Gastrocnemius medialis (tissue), 4 donors: ENCODE data around the gene FBXO9. TPM values are rescaled to one million over a fixed set of nuclear protein-coding genes. Genes with fewer than 3 reads are reported as not detected.

Experiments
- ATAC-seq, 2 donors: fragments of 150-250 bp; one replicate each; pipeline ENCODE4 v1.9.1; 2016
- DNase-seq, 2 donors: peaks; one replicate each; pipeline ENCODE4 v3.0.0-alpha.2; 2019
- H3K27ac ChIP-seq, 4 donors: fragments of 200-600 bp; sonication (generic); 1 replicate in 1 of 4; 2 replicates in 3 of 4; pipeline ENCODE4 v1.5.1; 2016 to 2018; ENCODE audit warnings: mild to moderate bottlenecking in 2 of 4, moderate library complexity in 1 of 4
- H3K27me3 ChIP-seq, 3 donors: fragments of 200-600 bp; sonication (generic) in 2 of 3; 1 replicate in 1 of 3; 2 replicates in 2 of 3; pipeline versions ENCODE4 v1.5.1 to v1.6.0; 2016 to 2019; ENCODE audit warnings: mild to moderate bottlenecking in 1 of 3, moderate library complexity in 1 of 3
- H3K36me3 ChIP-seq, 2 donors: fragments of 200-600 bp; sonication (generic) in 1 of 2; one replicate each; pipeline ENCODE4 v1.5.1; 2017 to 2018
- H3K4me1 ChIP-seq, 2 donors: fragments of 200-600 bp; sonication (generic) in 1 of 2; one replicate each; pipeline ENCODE4 v1.5.1; 2016 to 2017; ENCODE audit warnings: mild to moderate bottlenecking in 2 of 2
- H3K4me3 ChIP-seq, 4 donors: fragments of 200-600 bp; sonication (generic) in 3 of 4; 1 replicate in 1 of 4; 2 replicates in 3 of 4; pipeline ENCODE4 v1.5.1; 2016 to 2019; ENCODE audit warnings: mild to moderate bottlenecking in 2 of 4
- H3K9me3 ChIP-seq, 3 donors: fragments of 200-600 bp; sonication (generic) in 2 of 3; 1 replicate in 1 of 3; 2 replicates in 2 of 3; pipeline ENCODE4 v1.5.1; 2016 to 2019
- POLR2A ChIP-seq, 2 donors: fragments of 450-650 bp; IDR thresholded peaks; one replicate each; pipeline ENCODE4 v1.6.1; 2017; ENCODE audit warnings: antibody characterized with exemption in 2 of 2, mild to moderate bottlenecking in 2 of 2, moderate library complexity in 2 of 2
- in situ Hi-C, 4 donors: fragments of 200-750 bp; cut with MboI; loops; one replicate each; pipeline versions ENCODE4 v1.15.0 to v1.8.0; 2017; ENCODE audit warnings: low sequenced_read_pairs in 4 of 4
- intact Hi-C: fragments of 100-400 bp; cut with DNase I; formaldehyde crosslinking; loops from one replicate; pipeline ENCODE4 v1.15.1; 2023; ENCODE audit warnings: low total_unique reads
- total RNA-seq, 4 donors: library from RNA; depleted of rRNA; stranded (reverse); fragments of >200 nt; gene quantifications; one replicate each; pipeline versions ENCODE4 v1.1.0 to v1.2.3, GENCODE V29; 2016
- TF ChIP-seq, protein P1 (sequence below), 5 experiments: fragments of 450-650 bp in 3 of 5; fragments of 200-600 bp in 2 of 5; sonication (generic) in 2 of 5; IDR thresholded peaks in 4 of 5; conservative IDR thresholded peaks in 1 of 5; 1 replicate in 4 of 5; 2 replicates in 1 of 5; pipeline ENCODE4 v1.5.1; 2016 to 2019; ENCODE audit warnings: antibody characterized with exemption in 5 of 5, mild to moderate bottlenecking in 3 of 5, moderate library complexity in 3 of 5

Gene FBXO9
- total RNA-seq, 4 donors from 2014 or later = 16.6 to 20.2 (median 19.6) TPM

DNA sequence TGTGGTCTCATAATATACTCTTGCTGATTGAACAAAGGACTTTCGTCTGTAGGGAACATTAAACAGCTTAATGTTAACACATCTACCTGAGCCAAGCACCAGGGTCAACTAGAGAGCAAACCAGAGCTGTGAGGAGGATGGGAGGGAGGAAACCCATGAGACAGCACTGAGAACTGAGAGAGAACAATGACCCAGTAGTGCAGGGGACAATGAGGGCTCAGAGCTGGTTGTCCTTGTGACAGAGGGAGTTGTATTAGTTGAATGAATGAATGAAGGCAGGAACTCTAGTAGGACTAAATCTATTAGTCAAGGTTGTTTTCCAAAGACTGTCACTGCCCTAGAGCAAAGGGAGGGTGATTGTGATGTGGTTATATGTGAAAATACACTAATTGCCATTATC, 41.9 kb upstream of the FBXO9 start:
- Histone ChIP-seq H3K36me3 (peaks cover 0 to 25% of the 10 kb centered on the region in 2 donors), H3K27me3 (no peaks in the 10 kb centered on the region), H3K9me3 (no peaks in the 10 kb centered on the region), H3K4me3 (no peak overlapping the region), H3K4me1 (no peaks in the 10 kb centered on the region), H3K27ac (no peak overlapping the region)
- DNase-seq (no peak), ATAC-seq (no peak)
- in situ Hi-C loops (no loop called here), intact Hi-C loops (no loop called here)
- TF ChIP-seq, protein P1, sequence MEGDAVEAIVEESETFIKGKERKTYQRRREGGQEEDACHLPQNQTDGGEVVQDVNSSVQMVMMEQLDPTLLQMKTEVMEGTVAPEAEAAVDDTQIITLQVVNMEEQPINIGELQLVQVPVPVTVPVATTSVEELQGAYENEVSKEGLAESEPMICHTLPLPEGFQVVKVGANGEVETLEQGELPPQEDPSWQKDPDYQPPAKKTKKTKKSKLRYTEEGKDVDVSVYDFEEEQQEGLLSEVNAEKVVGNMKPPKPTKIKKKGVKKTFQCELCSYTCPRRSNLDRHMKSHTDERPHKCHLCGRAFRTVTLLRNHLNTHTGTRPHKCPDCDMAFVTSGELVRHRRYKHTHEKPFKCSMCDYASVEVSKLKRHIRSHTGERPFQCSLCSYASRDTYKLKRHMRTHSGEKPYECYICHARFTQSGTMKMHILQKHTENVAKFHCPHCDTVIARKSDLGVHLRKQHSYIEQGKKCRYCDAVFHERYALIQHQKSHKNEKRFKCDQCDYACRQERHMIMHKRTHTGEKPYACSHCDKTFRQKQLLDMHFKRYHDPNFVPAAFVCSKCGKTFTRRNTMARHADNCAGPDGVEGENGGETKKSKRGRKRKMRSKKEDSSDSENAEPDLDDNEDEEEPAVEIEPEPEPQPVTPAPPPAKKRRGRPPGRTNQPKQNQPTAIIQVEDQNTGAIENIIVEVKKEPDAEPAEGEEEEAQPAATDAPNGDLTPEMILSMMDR (IDR thresholded peaks at IDR 0.05 in 4 of 5, conservative IDR thresholded peaks at IDR 0.05 in 1 of 5) = no peak
- no peak for TF ChIP-seq POLR2A (IDR thresholded peaks at IDR 0.05)

DNA sequence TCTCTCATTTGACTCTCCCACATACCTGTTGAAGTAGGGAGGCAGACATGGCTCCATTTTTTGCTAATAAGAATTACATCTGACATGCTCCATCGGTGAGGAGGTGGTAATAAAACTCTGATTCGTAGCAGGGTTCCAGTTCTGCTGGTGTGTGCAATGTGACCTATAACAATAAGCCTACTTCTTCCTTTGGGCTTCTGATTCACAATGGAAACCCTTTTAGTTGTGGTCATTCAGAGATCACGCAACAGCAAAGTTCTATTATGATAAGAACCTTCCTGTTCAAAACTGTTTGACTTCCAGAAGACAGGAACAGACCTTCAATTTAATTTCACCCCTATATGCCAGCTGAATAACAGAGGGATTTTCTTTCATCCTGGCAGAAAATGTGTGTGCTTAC, 38.7 kb upstream of the FBXO9 start:
- no peaks in the 10 kb centered on the region for H3K4me1 ChIP-seq
- TF ChIP-seq, protein P1 (IDR thresholded peaks at IDR 0.05 in 4 of 5, conservative IDR thresholded peaks at IDR 0.05 in 1 of 5) = no peak
- TF ChIP-seq POLR2A (IDR thresholded peaks at IDR 0.05) = no peak
- H3K27me3 ChIP-seq = no peaks in the 10 kb centered on the region
- DNase-seq (no peak), ATAC-seq (no peak)
- H3K36me3 ChIP-seq = peaks cover 4 to 31% of the 10 kb centered on the region in 2 donors
- no peak overlapping the region for H3K4me3 ChIP-seq
- no peak overlapping the region for H3K27ac ChIP-seq
- intact Hi-C loops = no loop called here
- H3K9me3 ChIP-seq = no peaks in the 10 kb centered on the region
- in situ Hi-C loops = no loop called here

DNA sequence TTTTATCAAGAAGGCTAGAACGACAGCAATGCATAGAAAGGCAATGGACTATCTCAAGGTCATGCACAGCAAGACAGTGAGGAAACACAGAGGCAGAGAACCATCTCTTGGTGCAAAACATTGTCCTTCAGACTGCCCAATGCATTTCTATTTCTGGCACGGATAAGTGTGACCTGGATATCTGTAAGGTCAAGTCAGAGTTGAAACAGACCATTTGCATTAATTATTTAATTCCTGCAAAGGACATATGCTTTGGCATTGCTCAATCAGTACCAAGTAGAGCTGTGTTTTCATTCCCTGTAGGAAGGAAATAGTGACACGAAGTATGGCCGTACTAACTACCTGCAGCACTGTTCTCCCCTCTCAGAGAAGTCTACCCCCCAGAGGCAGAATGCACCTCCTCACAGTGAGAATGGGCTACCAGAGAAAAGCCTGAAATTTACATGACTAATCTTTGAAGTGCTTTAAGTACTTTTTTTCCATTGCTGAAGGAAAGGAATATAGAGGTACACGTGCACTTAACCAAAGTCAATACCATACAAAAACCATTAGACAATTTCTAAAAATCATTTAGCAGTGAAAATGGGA, 38.0 kb upstream of the FBXO9 start:
- no peaks in the 10 kb centered on the region for H3K4me1 ChIP-seq
- no peak overlapping the region for H3K4me3 ChIP-seq
- H3K9me3 ChIP-seq = no peaks in the 10 kb centered on the region
- no peak overlapping the region for H3K27ac ChIP-seq
- intact Hi-C loops (no loop called here), in situ Hi-C loops (no loop called here)
- H3K36me3 ChIP-seq = peaks cover 4 to 32% of the 10 kb centered on the region in 2 donors
- TF ChIP-seq POLR2A (IDR thresholded peaks at IDR 0.05) = no peak
- TF ChIP-seq, protein P1 (IDR thresholded peaks at IDR 0.05 in 4 of 5, conservative IDR thresholded peaks at IDR 0.05 in 1 of 5) = no peak
- H3K27me3 ChIP-seq = no peaks in the 10 kb centered on the region
- ATAC-seq (no peak), DNase-seq (no peak)

DNA sequence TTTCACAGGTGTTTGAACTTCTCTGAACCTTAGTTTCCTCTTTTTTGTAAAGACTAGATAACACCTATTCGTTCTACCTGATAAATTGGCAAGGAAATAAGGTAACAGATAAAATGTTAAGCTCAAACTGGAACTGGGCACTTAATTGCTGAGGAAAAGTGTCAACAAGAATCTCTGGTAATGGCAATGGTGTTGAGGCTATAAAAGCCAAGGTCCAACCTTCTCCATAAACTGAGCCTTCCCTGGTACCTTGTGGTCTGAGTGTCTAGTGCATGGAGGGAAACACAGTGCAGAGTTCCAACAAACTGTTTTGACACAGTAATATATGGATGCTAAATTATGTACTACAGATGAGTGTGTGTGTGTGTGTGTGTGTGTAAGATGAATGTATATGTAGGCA, 36.7 kb upstream of the FBXO9 start:
- ATAC-seq (no peak), DNase-seq (no peak)
- TF ChIP-seq, protein P1 (IDR thresholded peaks at IDR 0.05 in 4 of 5, conservative IDR thresholded peaks at IDR 0.05 in 1 of 5) = no peak
- TF ChIP-seq POLR2A (IDR thresholded peaks at IDR 0.05) = no peak
- no peaks in the 10 kb centered on the region for H3K27me3 ChIP-seq
- H3K9me3 ChIP-seq = no peaks in the 10 kb centered on the region
- peaks cover 5 to 12% of the 10 kb centered on the region in 2 donors for H3K4me1 ChIP-seq
- no peak overlapping the region for H3K27ac ChIP-seq
- intact Hi-C loops (no loop called here), in situ Hi-C loops (no loop called here)
- no peak overlapping the region for H3K4me3 ChIP-seq
- H3K36me3 ChIP-seq = peaks cover 4 to 32% of the 10 kb centered on the region in 2 donors

DNA sequence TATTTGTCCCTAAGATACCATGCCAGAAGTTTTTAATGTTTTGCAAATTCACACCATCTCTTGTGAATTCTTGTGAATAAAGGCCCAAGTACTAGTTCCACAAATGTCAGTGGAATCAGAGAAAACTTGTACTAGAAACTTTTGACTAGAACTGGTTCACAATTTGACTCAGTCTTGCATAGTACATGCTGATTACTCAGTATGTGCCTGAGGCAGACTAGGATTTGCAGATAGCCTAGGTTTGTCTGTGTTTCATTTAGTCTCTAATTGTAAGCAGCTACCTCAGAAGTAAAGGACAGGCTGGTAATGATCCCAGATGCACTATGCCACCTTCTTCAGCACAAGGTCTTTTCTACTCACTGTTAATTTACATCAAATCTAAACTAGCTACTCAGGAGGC, 35.9 kb upstream of the FBXO9 start:
- peaks cover 4 to 32% of the 10 kb centered on the region in 2 donors for H3K36me3 ChIP-seq
- in situ Hi-C loops (no loop called here), intact Hi-C loops (no loop called here)
- H3K27me3 ChIP-seq = no peaks in the 10 kb centered on the region
- no peak for DNase-seq
- H3K4me3 ChIP-seq = no peak overlapping the region
- H3K9me3 ChIP-seq = no peaks in the 10 kb centered on the region
- no peak for ATAC-seq
- TF ChIP-seq, protein P1 (IDR thresholded peaks at IDR 0.05 in 4 of 5, conservative IDR thresholded peaks at IDR 0.05 in 1 of 5) = no peak
- no peak for TF ChIP-seq POLR2A (IDR thresholded peaks at IDR 0.05)
- no peak overlapping the region for H3K27ac ChIP-seq
- H3K4me1 ChIP-seq = peaks cover 12 to 20% of the 10 kb centered on the region in 2 donors
